Thymus (tissue), 11 donors: Measurements from ENCODE around the gene MAP3K9. TPM values are rescaled to one million over a fixed set of nuclear protein-coding genes. Genes with fewer than 3 reads are reported as not detected.

ENCODE experiments used
- DNase-seq, 9 donors: peaks; one replicate each; pipeline ENCODE4 v3.0.0-alpha.2; 2013; ENCODE audit warnings: low spot score in 9 of 9, low read depth in 6 of 9, missing footprints in 1 of 9
- H3K27ac ChIP-seq, 2 donors: one replicate each; pipeline ENCODE4 v1.5.1; 2013; ENCODE audit warnings: control low read depth in 1 of 2, low read depth in 1 of 2, low read length in 1 of 2, mild to moderate bottlenecking in 1 of 2, moderate library complexity in 1 of 2
- H3K27me3 ChIP-seq, 2 donors: one replicate each; pipeline ENCODE4 v1.5.1; 2013; ENCODE audit warnings: low read length in 1 of 2; ENCODE audit not compliant: control insufficient read depth in 2 of 2, insufficient read depth in 1 of 2
- H3K36me3 ChIP-seq, 2 donors: one replicate each; pipeline ENCODE4 v1.5.1; 2013; ENCODE audit warnings: low read length in 1 of 2, mild to moderate bottlenecking in 1 of 2, moderate library complexity in 1 of 2; ENCODE audit not compliant: control insufficient read depth in 2 of 2, insufficient read depth in 2 of 2
- H3K4me1 ChIP-seq, 2 donors: one replicate each; pipeline ENCODE4 v1.5.1; 2013; ENCODE audit warnings: low read length in 2 of 2; ENCODE audit not compliant: control insufficient read depth in 2 of 2, insufficient read depth in 2 of 2
- H3K4me3 ChIP-seq, 2 donors: one replicate each; pipeline ENCODE4 v1.5.1; 2013; ENCODE audit warnings: low read length in 2 of 2, control low read depth in 1 of 2, mild to moderate bottlenecking in 1 of 2
- H3K9me3 ChIP-seq, 2 donors: one replicate each; pipeline ENCODE4 v1.5.1; 2013; ENCODE audit warnings: low read length in 1 of 2, mild to moderate bottlenecking in 1 of 2; ENCODE audit not compliant: control insufficient read depth in 2 of 2, insufficient read depth in 1 of 2
- WGBS: extraction: QIAGEN DNeasy Blood & Tissue Kit; methylation state at CpG from one replicate; pipeline ENCODE4 v1.1.7; 2013; 5-methylcytosine and 5-hydroxymethylcytosine counted together
- polyA plus RNA-seq: library from polyadenylated mRNA; stranded (reverse); fragments of 200-250 nt; gene quantifications from one replicate; pipeline ENCODE4 v1.2.3, GENCODE V29; 2013
- total RNA-seq: library from RNA; stranded (reverse); fragments of 120-200 nt; gene quantifications from one replicate; pipeline ENCODE4 v1.2.4, GENCODE V29; 2013
- donor health status: healthy.

Gene MAP3K9
- total and polyA plus RNA-seq, 2 donors = 0.47 to 0.75 TPM

GRCh38 chr14:70754991-70755390 lies 54.3 kb downstream of the MAP3K9 start:
- H3K27me3 ChIP-seq = no peaks in the 10 kb centered on the region
- 93% methylated on average over 3 of the region's 3 CpGs for WGBS
- H3K9me3 ChIP-seq = no peaks in the 10 kb centered on the region
- H3K4me3 ChIP-seq = no peak overlapping the region
- H3K27ac ChIP-seq = no peak overlapping the region
- no peak for DNase-seq
- no peaks in the 10 kb centered on the region for H3K36me3 ChIP-seq
- no peaks in the 10 kb centered on the region for H3K4me1 ChIP-seq

- no peak for DNase-seq
- no peaks in the 10 kb centered on the region for H3K27me3 ChIP-seq
- H3K4me3 ChIP-seq = no peak overlapping the region
- WGBS = 92% methylated on average over 4 of the region's 4 CpGs
- H3K9me3 ChIP-seq = no peaks in the 10 kb centered on the region
- H3K27ac ChIP-seq = no peak overlapping the region
- no peaks in the 10 kb centered on the region for H3K4me1 ChIP-seq
- H3K36me3 ChIP-seq = no peaks in the 10 kb centered on the region
Observed at GRCh38 chr14:70753518-70753953, 55.8 kb downstream of the MAP3K9 start.

GRCh38 chr14:70748422-70748821 lies 60.9 kb downstream of the MAP3K9 start:
- no peak overlapping the region for H3K4me3 ChIP-seq
- WGBS = 85% methylated on average over 3 of the region's 3 CpGs
- no peaks in the 10 kb centered on the region for H3K36me3 ChIP-seq
- DNase-seq = no peak
- H3K4me1 ChIP-seq = no peaks in the 10 kb centered on the region
- no peak overlapping the region for H3K27ac ChIP-seq
- H3K27me3 ChIP-seq = no peaks in the 10 kb centered on the region
- H3K9me3 ChIP-seq = no peaks in the 10 kb centered on the region

GRCh38 chr14:70744641-70745040 lies 64.7 kb downstream of the MAP3K9 start:
- H3K4me1 ChIP-seq = no peaks in the 10 kb centered on the region
- no peaks in the 10 kb centered on the region for H3K36me3 ChIP-seq
- H3K27ac ChIP-seq = no peak overlapping the region
- no peak for DNase-seq
- H3K27me3 ChIP-seq = no peaks in the 10 kb centered on the region
- H3K4me3 ChIP-seq = no peak overlapping the region
- WGBS = 97% methylated on average over 2 of the region's 2 CpGs
- H3K9me3 ChIP-seq = no peaks in the 10 kb centered on the region

- no peak for DNase-seq
- H3K9me3 ChIP-seq = no peaks in the 10 kb centered on the region
- WGBS = 94% methylated on average over 14 of the region's 14 CpGs
- no peak overlapping the region for H3K4me3 ChIP-seq
- H3K36me3 ChIP-seq = no peaks in the 10 kb centered on the region
- no peaks in the 10 kb centered on the region for H3K27me3 ChIP-seq
- H3K4me1 ChIP-seq = no peaks in the 10 kb centered on the region
- H3K27ac ChIP-seq = no peak overlapping the region
Observed at GRCh38 chr14:70742316-70742715, 67.0 kb downstream of the MAP3K9 start.

- H3K4me3 ChIP-seq = no peak overlapping the region
- no peaks in the 10 kb centered on the region for H3K4me1 ChIP-seq
- WGBS = 81% methylated on average over 6 of the region's 6 CpGs
- H3K9me3 ChIP-seq = no peaks in the 10 kb centered on the region
- no peak for DNase-seq
- no peaks in the 10 kb centered on the region for H3K27me3 ChIP-seq
- H3K27ac ChIP-seq = no peak overlapping the region
- H3K36me3 ChIP-seq = no peaks in the 10 kb centered on the region
Observed at GRCh38 chr14:70741482-70741881, 67.8 kb downstream of the MAP3K9 start.

- no peaks in the 10 kb centered on the region for H3K36me3 ChIP-seq
- WGBS = 70% methylated on average over 4 of the region's 4 CpGs
- no peaks in the 10 kb centered on the region for H3K4me1 ChIP-seq
- H3K27ac ChIP-seq = no peak overlapping the region
- no peak for DNase-seq
- H3K4me3 ChIP-seq = no peak overlapping the region
- no peaks in the 10 kb centered on the region for H3K27me3 ChIP-seq
- no peaks in the 10 kb centered on the region for H3K9me3 ChIP-seq
Observed at GRCh38 chr14:70735043-70735442, 74.3 kb downstream of the MAP3K9 start.

GRCh38 chr14:70731447-70732239 lies 77.7 kb downstream of the MAP3K9 start:
- H3K9me3 ChIP-seq = no peaks in the 10 kb centered on the region
- H3K27me3 ChIP-seq = no peaks in the 10 kb centered on the region
- WGBS = 96% methylated on average over 7 of the region's 7 CpGs
- H3K4me3 ChIP-seq = no peak overlapping the region
- H3K36me3 ChIP-seq = no peaks in the 10 kb centered on the region
- no peaks in the 10 kb centered on the region for H3K4me1 ChIP-seq
- DNase-seq = no peak
- no peak overlapping the region for H3K27ac ChIP-seq

GRCh38 chr14:70730393-70730792 lies 78.9 kb downstream of the MAP3K9 start:
- WGBS = 96% methylated on average over 17 of the region's 17 CpGs
- no peak for DNase-seq
- Histone ChIP-seq H3K9me3 (no peaks in the 10 kb centered on the region), H3K27me3 (no peaks in the 10 kb centered on the region), H3K4me3 (no peak overlapping the region), H3K27ac (no peak overlapping the region), H3K4me1 (no peaks in the 10 kb centered on the region), H3K36me3 (no peaks in the 10 kb centered on the region)
